ENCODE data around the gene NELL1. TPM values are rescaled to one million over a fixed set of nuclear protein-coding genes. Genes with fewer than 3 reads are reported as not detected.
A peak's percentile ranks its signal among the peaks of the same experiment; 100 is the strongest.

NELL1 gene
- 0.29 TPM for total RNA-seq (ENCODE audit: unreplicated experiment)
- long read RNA-seq, partial matches to known transcripts: 0 of 2 reads
- long read RNA-seq, other reads (novel, unspliced or antisense): 0 of 2 reads

DNA sequence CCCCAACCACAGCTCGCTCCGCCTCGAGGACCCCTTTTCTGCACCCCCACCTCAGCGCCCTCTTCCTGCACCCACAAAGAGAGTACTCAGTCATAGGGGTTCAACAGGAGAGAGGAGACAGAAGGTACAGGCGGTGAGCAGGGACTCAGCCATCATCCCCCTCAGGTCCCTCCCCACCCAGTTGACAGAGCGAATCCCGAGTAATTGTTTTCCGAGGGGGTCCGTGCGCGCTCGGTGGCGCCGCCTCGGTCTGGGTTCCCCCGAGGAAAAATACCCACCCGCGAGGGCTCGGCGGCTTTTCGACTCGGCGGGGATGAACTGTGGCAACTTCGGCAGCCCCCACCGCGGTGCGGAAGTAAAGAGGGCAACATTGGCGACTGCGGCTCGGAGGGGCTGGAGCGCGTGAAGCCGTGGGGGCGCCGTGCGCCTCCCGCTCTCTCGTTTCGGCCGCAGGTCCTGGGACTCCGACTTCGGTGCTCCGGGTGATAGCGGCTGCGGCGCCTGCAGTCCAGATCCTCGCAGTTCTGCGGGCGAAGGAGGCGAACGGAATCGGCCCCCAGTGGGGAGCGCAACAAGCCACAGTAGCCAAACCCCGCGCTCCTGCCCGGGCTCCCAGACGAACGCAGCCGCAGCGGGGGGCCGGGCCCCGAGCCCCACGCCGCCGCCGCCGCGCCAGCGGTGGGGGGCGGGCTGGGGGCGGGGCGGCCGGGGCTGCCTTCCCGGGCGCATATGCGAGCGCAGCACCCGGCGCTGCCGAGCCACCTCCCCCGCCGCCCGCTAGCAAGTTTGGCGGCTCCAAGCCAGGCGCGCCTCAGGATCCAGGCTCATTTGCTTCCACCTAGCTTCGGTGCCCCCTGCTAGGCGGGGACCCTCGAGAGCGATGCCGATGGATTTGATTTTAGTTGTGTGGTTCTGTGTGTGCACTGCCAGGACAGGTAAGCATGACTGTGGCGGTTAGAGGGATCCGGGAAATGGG lies at the start of gene NELL1:
TSS of gene NELL1 (plus strand) at position 743 of the 976 bp plus-strand sequence.
- DNase-seq: peak; percentile 59
- no peaks in the 10 kb centered on the region for H3K36me3 Mint-ChIP-seq (ENCODE audit: unreplicated experiment)
- H3K27me3 Mint-ChIP-seq (ENCODE audit: unreplicated experiment): peaks cover 27% of the 10 kb centered on the region
- H3K4me3 Mint-ChIP-seq (ENCODE audit: unreplicated experiment): peak within 1 kb of the TSS; percentile 89
- peaks cover 12% of the 10 kb centered on the region for H3K4me1 Mint-ChIP-seq (ENCODE audit: low read depth, unreplicated experiment)
- H3K27ac Mint-ChIP-seq (ENCODE audit: unreplicated experiment): no peak within 1 kb of the TSS
- H3K9me3 Mint-ChIP-seq (ENCODE audit: unreplicated experiment): peaks cover 1% of the 10 kb centered on the region
- TF ChIP-seq, protein P1, sequence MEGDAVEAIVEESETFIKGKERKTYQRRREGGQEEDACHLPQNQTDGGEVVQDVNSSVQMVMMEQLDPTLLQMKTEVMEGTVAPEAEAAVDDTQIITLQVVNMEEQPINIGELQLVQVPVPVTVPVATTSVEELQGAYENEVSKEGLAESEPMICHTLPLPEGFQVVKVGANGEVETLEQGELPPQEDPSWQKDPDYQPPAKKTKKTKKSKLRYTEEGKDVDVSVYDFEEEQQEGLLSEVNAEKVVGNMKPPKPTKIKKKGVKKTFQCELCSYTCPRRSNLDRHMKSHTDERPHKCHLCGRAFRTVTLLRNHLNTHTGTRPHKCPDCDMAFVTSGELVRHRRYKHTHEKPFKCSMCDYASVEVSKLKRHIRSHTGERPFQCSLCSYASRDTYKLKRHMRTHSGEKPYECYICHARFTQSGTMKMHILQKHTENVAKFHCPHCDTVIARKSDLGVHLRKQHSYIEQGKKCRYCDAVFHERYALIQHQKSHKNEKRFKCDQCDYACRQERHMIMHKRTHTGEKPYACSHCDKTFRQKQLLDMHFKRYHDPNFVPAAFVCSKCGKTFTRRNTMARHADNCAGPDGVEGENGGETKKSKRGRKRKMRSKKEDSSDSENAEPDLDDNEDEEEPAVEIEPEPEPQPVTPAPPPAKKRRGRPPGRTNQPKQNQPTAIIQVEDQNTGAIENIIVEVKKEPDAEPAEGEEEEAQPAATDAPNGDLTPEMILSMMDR (IDR thresholded peaks at IDR 0.05; ENCODE audit: partially characterized antibody, unreplicated experiment): no peak

DNA sequence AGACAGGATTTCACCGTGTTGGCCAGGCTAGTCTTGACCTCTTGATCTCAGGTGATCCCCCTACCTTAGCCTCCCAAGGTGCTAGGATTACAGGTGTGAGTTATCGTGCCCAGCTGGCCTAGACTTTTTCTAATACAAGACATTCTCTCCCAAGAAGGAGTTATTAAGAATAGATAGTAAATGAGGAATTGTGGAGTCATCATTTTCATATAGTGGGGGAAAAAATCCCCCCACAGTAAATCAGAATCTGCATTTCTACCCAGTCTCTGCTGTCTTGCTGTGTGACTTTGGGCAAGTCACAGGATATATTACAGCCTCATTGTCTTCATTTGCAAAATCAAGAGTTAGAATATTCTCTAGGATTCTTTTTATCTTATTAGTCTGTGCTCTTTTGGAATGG lies 48.4 kb upstream of the NELL1 start:
- H3K27me3 Mint-ChIP-seq (ENCODE audit: unreplicated experiment): peaks cover 9% of the 10 kb centered on the region
- H3K36me3 Mint-ChIP-seq (ENCODE audit: unreplicated experiment): no peaks in the 10 kb centered on the region
- H3K4me1 Mint-ChIP-seq (ENCODE audit: low read depth, unreplicated experiment): peaks cover 9% of the 10 kb centered on the region
- no peak for DNase-seq
- H3K27ac Mint-ChIP-seq (ENCODE audit: unreplicated experiment): no peak overlapping the region
- no peak overlapping the region for H3K4me3 Mint-ChIP-seq (ENCODE audit: unreplicated experiment)
- TF ChIP-seq, protein P1 (IDR thresholded peaks at IDR 0.05; ENCODE audit: partially characterized antibody, unreplicated experiment): no peak
- H3K9me3 Mint-ChIP-seq (ENCODE audit: unreplicated experiment): peaks cover 3% of the 10 kb centered on the region

DNA sequence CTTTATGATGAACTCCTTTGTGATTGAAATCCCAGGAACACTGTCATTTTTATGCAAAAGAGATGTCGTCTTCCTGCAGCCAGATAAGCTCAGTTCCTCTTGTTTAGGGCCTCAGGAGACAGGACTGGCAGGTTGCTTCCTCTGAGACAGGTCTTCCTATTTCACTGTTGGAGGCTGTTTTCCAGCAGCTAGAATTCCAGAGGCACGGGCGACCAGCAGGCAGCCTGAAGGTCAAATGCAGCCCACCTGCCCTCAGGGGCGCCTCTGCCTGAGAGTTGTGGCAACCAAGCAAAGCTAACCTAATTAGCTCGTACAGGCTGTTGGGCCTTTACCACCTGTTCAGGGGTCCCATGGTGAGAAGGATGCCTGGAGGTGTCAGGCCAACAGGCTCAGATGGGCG lies 47.7 kb upstream of the NELL1 start:
- peaks cover 9% of the 10 kb centered on the region for H3K27me3 Mint-ChIP-seq (ENCODE audit: unreplicated experiment)
- no peaks in the 10 kb centered on the region for H3K36me3 Mint-ChIP-seq (ENCODE audit: unreplicated experiment)
- DNase-seq: no peak
- H3K4me1 Mint-ChIP-seq (ENCODE audit: low read depth, unreplicated experiment): peaks cover 5% of the 10 kb centered on the region
- no peak overlapping the region for H3K27ac Mint-ChIP-seq (ENCODE audit: unreplicated experiment)
- no peak overlapping the region for H3K4me3 Mint-ChIP-seq (ENCODE audit: unreplicated experiment)
- TF ChIP-seq, protein P1 (IDR thresholded peaks at IDR 0.05; ENCODE audit: partially characterized antibody, unreplicated experiment): no peak
- H3K9me3 Mint-ChIP-seq (ENCODE audit: unreplicated experiment): peaks cover 3% of the 10 kb centered on the region

DNA sequence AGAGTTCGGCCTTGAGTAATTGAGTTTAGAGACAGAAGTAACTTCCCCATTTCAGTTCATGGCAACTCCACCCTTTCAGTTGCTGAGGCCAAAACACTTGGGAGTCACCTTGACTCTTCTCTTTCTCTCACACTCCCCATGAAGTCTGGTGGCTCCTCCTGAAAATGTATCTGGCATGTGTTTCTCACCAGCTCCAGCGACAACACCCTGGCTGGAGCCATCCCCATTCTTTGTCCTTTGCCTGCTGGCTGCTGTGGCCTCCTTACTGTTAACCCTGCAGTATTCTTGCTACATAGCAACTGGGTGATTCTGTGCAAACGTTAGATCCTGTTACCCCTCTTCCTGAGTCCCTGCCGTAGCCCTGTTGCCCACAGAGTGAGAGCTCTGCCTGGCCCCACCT lies 46.1 kb upstream of the NELL1 start:
- Mint-ChIP-seq H3K27ac (ENCODE audit: unreplicated experiment) (no peak overlapping the region), H3K36me3 (ENCODE audit: unreplicated experiment) (no peaks in the 10 kb centered on the region), H3K4me3 (ENCODE audit: unreplicated experiment) (no peak overlapping the region), H3K9me3 (ENCODE audit: unreplicated experiment) (no peaks in the 10 kb centered on the region), H3K27me3 (ENCODE audit: unreplicated experiment) (peaks cover 5% of the 10 kb centered on the region), H3K4me1 (ENCODE audit: low read depth, unreplicated experiment) (no peaks in the 10 kb centered on the region)
- TF ChIP-seq, protein P1 (IDR thresholded peaks at IDR 0.05; ENCODE audit: partially characterized antibody, unreplicated experiment): no peak
- DNase-seq: no peak

DNA sequence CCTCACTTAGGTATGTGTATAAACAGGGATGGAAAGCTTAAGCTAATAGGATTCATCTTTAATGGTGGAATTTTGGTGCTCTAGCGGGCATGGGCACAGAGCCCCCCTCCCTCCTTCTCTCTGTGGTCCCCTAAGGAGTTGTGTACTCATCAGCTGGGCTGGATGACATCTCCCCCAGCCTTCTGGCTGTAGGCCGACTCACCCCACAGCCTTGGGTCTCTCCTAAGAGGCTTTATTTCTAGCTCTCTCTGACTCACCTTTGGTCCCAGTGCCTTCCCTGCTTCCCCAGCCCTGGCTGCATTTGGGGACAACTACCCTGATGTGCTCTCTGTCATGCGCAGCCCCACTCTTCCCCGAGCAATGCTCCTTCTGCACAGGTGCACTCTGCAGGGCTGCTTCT lies 43.1 kb upstream of the NELL1 start:
- H3K27me3 Mint-ChIP-seq (ENCODE audit: unreplicated experiment): peaks cover 5% of the 10 kb centered on the region
- DNase-seq: no peak
- H3K27ac Mint-ChIP-seq (ENCODE audit: unreplicated experiment): no peak overlapping the region
- no peak overlapping the region for H3K4me3 Mint-ChIP-seq (ENCODE audit: unreplicated experiment)
- TF ChIP-seq, protein P1 (IDR thresholded peaks at IDR 0.05; ENCODE audit: partially characterized antibody, unreplicated experiment): no peak
- H3K36me3 Mint-ChIP-seq (ENCODE audit: unreplicated experiment): no peaks in the 10 kb centered on the region
- no peaks in the 10 kb centered on the region for H3K4me1 Mint-ChIP-seq (ENCODE audit: low read depth, unreplicated experiment)
- H3K9me3 Mint-ChIP-seq (ENCODE audit: unreplicated experiment): no peaks in the 10 kb centered on the region
